IgD-negative memory B cell (primary cell): Measurements from ENCODE around the gene TIMP1. TPM values are rescaled to one million over a fixed set of nuclear protein-coding genes. Genes with fewer than 3 reads are reported as not detected.

Source experiments
- H3K27ac Mint-ChIP-seq, 3 donors: one replicate each; pipeline ENCODE4 v1.8.0; 2020 to 2022; ENCODE audit warnings: mild to moderate bottlenecking in 3 of 3, mixed read lengths in 3 of 3, moderate library complexity in 1 of 3
- H3K27me3 Mint-ChIP-seq: one replicate; pipeline ENCODE4 v1.8.0; 2021; ENCODE audit warnings: mixed read lengths
- H3K36me3 Mint-ChIP-seq: one replicate; pipeline ENCODE4 v1.8.0; 2020; ENCODE audit warnings: mild to moderate bottlenecking, mixed read lengths
- H3K4me1 Mint-ChIP-seq, 3 donors: one replicate each; pipeline ENCODE4 v1.8.0; 2020 to 2022; ENCODE audit warnings: mixed read lengths in 3 of 3, mild to moderate bottlenecking in 1 of 3
- H3K4me3 Mint-ChIP-seq, 4 donors: one replicate each; pipeline ENCODE4 v1.8.0; 2020 to 2022; ENCODE audit warnings: mild to moderate bottlenecking in 4 of 4, mixed read lengths in 4 of 4, moderate library complexity in 3 of 4
- H3K9me3 Mint-ChIP-seq, 3 donors: one replicate each; pipeline ENCODE4 v1.8.0; 2020 to 2021; ENCODE audit warnings: mixed read lengths in 3 of 3, mild to moderate bottlenecking in 1 of 3
- polyA plus RNA-seq: library from polyadenylated mRNA; unstranded; fragments of 300-500 nt; fragmentation: Illumina TruSeq; gene quantifications from one replicate; pipeline ENCODE4 v1.2.3, GENCODE V29; 2021

Gene TIMP1
- polyA plus RNA-seq, 1 donor from 2014 or later = 22.8 TPM

DNA sequence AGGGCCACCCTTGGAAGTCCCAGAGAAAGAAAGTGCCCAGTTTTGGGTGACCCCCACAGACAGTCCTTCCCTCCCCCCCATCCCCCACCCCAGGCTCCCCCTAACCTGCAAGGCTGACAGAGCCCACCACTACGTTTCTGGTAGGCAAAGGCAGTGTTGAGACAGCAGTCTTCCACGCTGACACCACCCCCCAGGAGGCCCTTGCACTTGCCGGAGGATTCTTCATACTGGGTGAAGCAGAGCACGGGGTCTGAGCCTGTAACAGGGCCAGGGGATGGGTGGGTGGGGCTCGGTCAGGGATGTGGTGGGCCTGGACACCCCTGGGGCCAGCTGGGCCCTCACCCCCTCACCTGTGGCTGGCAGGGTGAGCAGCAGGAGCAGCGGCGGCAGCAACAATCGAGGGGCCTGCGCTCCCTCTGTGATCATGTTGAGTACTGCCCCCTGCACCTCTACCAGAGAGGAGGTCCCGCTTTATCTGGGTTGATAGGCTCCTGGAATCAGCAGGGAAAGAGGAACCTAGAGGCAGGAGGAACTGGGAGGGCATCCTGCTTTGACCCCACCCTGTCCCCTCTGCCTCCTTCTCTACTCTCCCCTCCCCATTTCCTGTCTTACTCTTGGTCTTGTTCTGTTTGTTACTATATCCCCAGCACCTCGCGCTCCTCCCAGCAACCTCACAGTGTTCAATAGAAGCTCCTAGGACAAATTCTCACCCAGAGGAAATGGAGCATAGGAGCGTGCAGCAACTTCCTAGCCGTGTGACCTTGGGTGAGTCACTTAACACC lies 47.4 kb downstream of the TIMP1 start, which contains the start of gene CFP:
Gene CFP, minus strand, starts transcription at position 512 of the 782 bp plus-strand sequence. Its CDS starts 86 bp downstream, at position 426.
- Mint-ChIP-seq H3K4me1 (peaks cover 0 to 10% (median 6%) of the 10 kb centered on the region in 3 donors), H3K36me3 (peaks cover 2% of the 10 kb centered on the region), H3K4me3 (peak within 1 kb of the TSS in 3 of 4 donors; percentile 38 to 74 (median 60)), H3K9me3 (peaks cover 0 to 2% (median 0%) of the 10 kb centered on the region in 3 donors), H3K27ac (peak within 1 kb of the TSS in 2 of 3 donors; percentile 12 to 39), H3K27me3 (peaks cover 3% of the 10 kb centered on the region)

DNA sequence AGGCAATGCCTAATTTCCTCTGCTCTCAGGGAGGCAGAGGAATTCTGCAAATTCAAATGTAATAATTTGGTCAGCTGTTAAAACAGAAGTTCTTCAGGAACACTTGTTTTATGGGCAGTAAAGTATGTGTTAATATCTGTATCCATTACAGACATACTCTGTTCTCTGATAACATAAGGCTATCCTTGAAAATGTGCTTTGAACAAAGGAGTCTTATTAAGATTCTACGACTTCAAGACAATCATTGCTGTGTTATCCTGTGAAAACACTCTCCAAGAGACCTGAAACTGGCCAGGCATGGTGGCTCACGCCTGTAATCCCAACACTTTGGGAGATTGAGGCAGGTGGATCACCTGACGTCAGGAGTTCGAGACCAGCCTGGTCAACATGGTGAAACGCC lies 49.4 kb downstream of the TIMP1 start:
- H3K9me3 Mint-ChIP-seq = no peaks in the 10 kb centered on the region

DNA sequence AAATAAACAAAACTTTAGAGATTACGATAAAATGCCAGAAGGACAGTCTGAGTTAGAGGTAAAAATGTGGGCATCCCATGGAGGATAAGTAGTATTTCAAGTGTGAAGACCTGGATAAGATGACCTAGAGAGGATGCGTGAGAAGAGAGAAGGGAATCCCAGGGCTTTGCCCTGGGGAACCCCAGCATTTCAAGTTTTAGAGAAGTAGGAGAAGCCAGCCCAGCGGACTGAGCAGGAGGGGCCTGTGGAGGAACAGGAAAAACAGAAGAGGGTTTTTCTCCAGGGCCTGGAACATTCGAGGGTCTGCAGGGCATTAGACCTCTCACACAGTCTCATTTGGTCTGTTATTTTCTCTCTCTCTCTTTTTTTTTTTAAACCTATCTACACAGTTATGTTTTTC lies 50.4 kb downstream of the TIMP1 start:
- H3K27ac Mint-ChIP-seq = no peak overlapping the region
- H3K36me3 Mint-ChIP-seq = no peaks in the 10 kb centered on the region
- no peaks in the 10 kb centered on the region for H3K27me3 Mint-ChIP-seq
- no peaks in the 10 kb centered on the region for H3K9me3 Mint-ChIP-seq
- H3K4me1 Mint-ChIP-seq = peaks cover 0 to 12% (median 6%) of the 10 kb centered on the region in 3 donors
- H3K4me3 Mint-ChIP-seq = no peak overlapping the region

More for the DNA sequence above, 49.4 kb downstream of the TIMP1 start:
- H3K4me3 Mint-ChIP-seq = no peak overlapping the region
- peaks cover 0 to 10% (median 6%) of the 10 kb centered on the region in 3 donors for H3K4me1 Mint-ChIP-seq
- no peaks in the 10 kb centered on the region for H3K27me3 Mint-ChIP-seq
- H3K36me3 Mint-ChIP-seq = no peaks in the 10 kb centered on the region
- H3K27ac Mint-ChIP-seq = no peak overlapping the region

DNA sequence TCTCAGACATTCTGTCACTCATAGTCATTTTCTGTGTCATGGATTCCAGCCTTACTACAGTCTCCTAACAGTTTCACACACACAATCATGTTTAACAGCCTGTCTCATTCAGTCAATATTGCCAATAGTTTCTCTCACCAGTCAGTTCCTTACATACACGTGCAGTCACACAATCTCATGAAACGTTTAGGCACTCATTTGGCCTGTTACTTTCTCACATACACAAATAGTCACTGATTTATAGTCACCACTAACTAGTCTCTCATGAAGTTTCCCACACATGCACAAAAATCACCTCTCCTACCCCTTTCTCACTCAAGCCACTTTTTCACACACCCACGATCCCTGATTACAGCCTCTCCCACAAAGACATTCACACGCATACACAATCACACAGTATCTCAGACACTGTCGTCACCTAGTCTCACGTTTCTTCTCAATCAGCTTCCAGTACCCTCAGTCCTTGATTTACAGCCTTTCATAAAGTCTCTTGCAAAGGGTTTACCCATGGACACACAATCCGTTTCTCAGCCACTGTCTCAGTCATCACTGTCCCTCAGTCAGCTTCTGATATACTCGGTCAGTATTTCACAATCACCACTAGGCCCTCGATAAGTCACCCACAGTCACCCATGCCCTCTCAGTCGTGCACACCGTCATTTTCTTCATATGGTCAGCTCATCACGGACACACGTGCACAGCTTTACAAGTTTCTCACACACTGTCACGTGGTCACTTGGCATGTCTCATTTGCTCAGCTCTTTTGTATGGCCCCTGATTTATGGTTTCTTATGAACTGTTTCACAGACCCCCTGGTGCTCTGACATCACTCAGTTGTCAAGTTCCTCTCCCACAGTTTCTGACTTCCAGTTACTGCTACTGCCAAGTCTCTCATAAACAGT lies 51.7 kb downstream of the TIMP1 start:
- Mint-ChIP-seq H3K4me1 (peaks cover 0 to 11% (median 6%) of the 10 kb centered on the region in 3 donors), H3K36me3 (no peaks in the 10 kb centered on the region)

DNA sequence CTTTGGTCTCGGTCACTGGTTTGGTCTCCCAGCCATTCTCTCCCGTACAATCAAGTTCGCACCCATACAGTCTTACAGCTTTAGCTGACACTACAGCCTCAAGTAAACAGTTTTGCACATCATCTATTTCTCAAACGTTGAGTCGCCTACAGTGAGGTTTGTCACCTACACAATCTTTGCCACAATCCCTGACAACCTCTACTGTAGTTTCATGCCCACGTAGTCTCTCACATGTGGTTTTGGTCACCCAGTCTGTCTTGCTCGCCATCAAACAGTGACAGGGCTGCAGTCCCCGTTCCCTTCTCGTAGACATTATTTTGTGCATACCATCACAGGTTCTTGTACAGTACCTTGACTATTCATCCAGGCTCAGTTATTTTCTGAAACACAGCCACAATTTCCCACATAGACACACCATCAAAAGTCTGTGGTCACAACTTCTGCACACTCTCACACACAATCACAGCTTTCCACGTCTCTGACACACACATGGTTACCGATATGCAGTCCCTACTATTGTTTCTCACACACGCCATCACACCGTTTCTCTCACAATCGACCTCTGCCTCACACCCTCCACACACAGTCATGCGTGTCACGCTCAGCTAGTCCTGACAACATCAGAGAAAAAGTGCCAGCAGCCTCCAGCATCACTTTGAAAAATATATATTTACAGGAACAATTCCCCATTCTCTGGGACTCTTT lies 52.8 kb downstream of the TIMP1 start:
- H3K4me3 Mint-ChIP-seq = no peak overlapping the region
- no peaks in the 10 kb centered on the region for H3K27me3 Mint-ChIP-seq
- no peak overlapping the region for H3K27ac Mint-ChIP-seq
- H3K36me3 Mint-ChIP-seq = peaks cover 2% of the 10 kb centered on the region
- H3K4me1 Mint-ChIP-seq = peaks cover 0 to 6% (median 2%) of the 10 kb centered on the region in 3 donors
- H3K9me3 Mint-ChIP-seq = peaks cover 0 to 6% (median 4%) of the 10 kb centered on the region in 3 donors

More for the DNA sequence above, 51.7 kb downstream of the TIMP1 start:
- Mint-ChIP-seq H3K27me3 (no peaks in the 10 kb centered on the region), H3K9me3 (no peaks in the 10 kb centered on the region), H3K4me3 (no peak overlapping the region), H3K27ac (no peak overlapping the region)

Other genes starting within 250 kb of the TIMP1 start
- 0.44 TPM for gene ZNF157, start 211.9 kb upstream of the TIMP1 start, polyA plus RNA-seq
- gene ZNF41, start 99.2 kb upstream of the TIMP1 start, polyA plus RNA-seq = 8.6 TPM
- 93.7 TPM for gene ARAF, start 21.2 kb upstream of the TIMP1 start, polyA plus RNA-seq
- not detected for gene SYN1, start 37.4 kb downstream of the TIMP1 start, polyA plus RNA-seq
- gene CFP, start 47.5 kb downstream of the TIMP1 start, polyA plus RNA-seq = 0.95 TPM
- gene ELK1, start 68.1 kb downstream of the TIMP1 start, polyA plus RNA-seq = 16.0 TPM
- 302 TPM for gene UXT, start 76.7 kb downstream of the TIMP1 start, polyA plus RNA-seq